B cell (primary cell): Measurements from ENCODE around the gene NRP1. TPM values are rescaled to one million over a fixed set of nuclear protein-coding genes. Genes with fewer than 3 reads are reported as not detected.

ENCODE experiments used
- ATAC-seq: fragments of 200-7000 bp; cut with Tn5 transposase; one replicate; pipeline ENCODE4 v1.10.0; 2021; ENCODE audit warnings: low read depth, mild to moderate bottlenecking, moderate number of reproducible peaks, moderate library complexity
- CTCF ChIA-PET: fragments of 350-600 bp; sonication (Branson Sonifier 250); formaldehyde crosslinking; loops from one replicate; lab custom pipeline; 2021; ENCODE audit warnings: antibody characterized with exemption, inconsistent platforms; lab: Charles Lee
- POLR2A ChIA-PET: fragments of 350-600 bp; sonication (Branson Sonifier 250); formaldehyde crosslinking; loops from one replicate; lab custom pipeline; 2021; ENCODE audit warnings: antibody characterized with exemption; lab: Charles Lee
- DNase-seq: peaks from one replicate; pipeline ENCODE4 v3.0.0; 2013
- H2AFZ ChIP-seq: 2 replicates; pipeline ENCODE4 v1.6.1; 2012; ENCODE audit warnings: mild to moderate bottlenecking, low read depth, low read length; ENCODE audit not compliant: insufficient read depth, poor library complexity, severe bottlenecking
- H3K27ac ChIP-seq, 2 donors: 1 replicate in 1 of 2; 2 replicates in 1 of 2; pipeline ENCODE4 v1.5.1; 2012 to 2013; ENCODE audit warnings: low read length in 2 of 2, mild to moderate bottlenecking in 2 of 2, moderate library complexity in 1 of 2
- H3K27me3 ChIP-seq, 4 experiments: fragments of 200-600 bp in 1 of 4; sonication (generic) in 1 of 4; replicated peaks in 1 of 4; 1 replicate in 2 of 4; 2 replicates in 2 of 4; pipeline versions ENCODE4 v1.6.1 to v1.7.0; 2013 to 2016; ENCODE audit warnings: low read length in 3 of 4, mild to moderate bottlenecking in 2 of 4, mixed read lengths in 1 of 4, moderate library complexity in 1 of 4; ENCODE audit not compliant: insufficient read depth in 4 of 4, control insufficient read depth in 3 of 4; ENCODE audit errors: control extremely low read depth in 1 of 4
- H3K36me3 ChIP-seq, 2 experiments: replicated peaks in 1 of 2; 1 replicate in 1 of 2; 2 replicates in 1 of 2; pipeline versions ENCODE4 v1.6.1 to v1.7.1; 2013; ENCODE audit warnings: low read length in 1 of 2; ENCODE audit not compliant: insufficient read depth in 2 of 2, control insufficient read depth in 1 of 2; ENCODE audit errors: control extremely low read depth in 1 of 2, extremely low read depth in 1 of 2
- H3K4me1 ChIP-seq, 2 donors: fragments of 200-600 bp in 1 of 2; sonication (generic) in 1 of 2; 1 replicate in 1 of 2; 2 replicates in 1 of 2; pipeline versions ENCODE4 v1.5.1 to v1.6.1; 2013 to 2017; ENCODE audit warnings: low read length in 2 of 2; ENCODE audit not compliant: control insufficient read depth in 2 of 2, insufficient read depth in 2 of 2
- H3K4me2 ChIP-seq: replicated peaks from 2 replicates; pipeline ENCODE3; 2012; ENCODE audit warnings: mild to moderate bottlenecking, low read depth, low read length; ENCODE audit not compliant: poor library complexity, severe bottlenecking
- H3K4me3 ChIP-seq, 5 experiments: fragments of 200-600 bp in 1 of 5; sonication (generic) in 1 of 5; 1 replicate in 3 of 5; 2 replicates in 2 of 5; pipeline versions ENCODE4 v1.5.1 to v1.7.0; 2011 to 2016; ENCODE audit warnings: low read length in 4 of 5, mild to moderate bottlenecking in 4 of 5, low read depth in 2 of 5, control low read depth in 1 of 5, moderate library complexity in 1 of 5; ENCODE audit not compliant: insufficient read depth in 1 of 5; ENCODE audit errors: control extremely low read depth in 1 of 5, extremely low read depth in 1 of 5
- H3K79me2 ChIP-seq: fragments of 200-600 bp; sonication (generic); one replicate; pipeline ENCODE4 v1.6.0; 2016; ENCODE audit warnings: low read length; ENCODE audit not compliant: control insufficient read depth, insufficient read depth
- H3K9ac ChIP-seq: fragments of 200-600 bp; sonication (generic); 2 replicates; pipeline ENCODE4 v1.6.1; 2017; ENCODE audit warnings: mild to moderate bottlenecking, low read length, moderate library complexity
- H3K9me3 ChIP-seq, 3 donors: one replicate each; pipeline versions ENCODE4 v1.6.1 to v1.7.1; 2013; ENCODE audit warnings: low read length in 2 of 3; ENCODE audit not compliant: control insufficient read depth in 2 of 3, insufficient read depth in 1 of 3; ENCODE audit errors: control extremely low read depth in 1 of 3
- H4K20me1 ChIP-seq: 2 replicates; pipeline ENCODE4 v1.6.0; 2012; ENCODE audit warnings: mild to moderate bottlenecking, low read length; ENCODE audit not compliant: insufficient read depth, control insufficient read depth, poor library complexity, severe bottlenecking
- H3K27ac Mint-ChIP-seq: one replicate; pipeline ENCODE4 v1.8.0; 2021; ENCODE audit warnings: mixed read lengths
- H3K27me3 Mint-ChIP-seq: one replicate; pipeline ENCODE4 v1.8.0; 2021; ENCODE audit warnings: mixed read lengths
- H3K4me1 Mint-ChIP-seq: one replicate; pipeline ENCODE4 v1.8.0; 2021; ENCODE audit warnings: mixed read lengths
- H3K4me3 Mint-ChIP-seq: one replicate; pipeline ENCODE4 v1.8.0; 2021; ENCODE audit warnings: mixed read lengths
- H3K9me3 Mint-ChIP-seq: one replicate; pipeline ENCODE4 v1.8.0; 2022; ENCODE audit warnings: mixed read lengths; ENCODE audit not compliant: insufficient read depth
- EZH2 ChIP-seq: IDR thresholded peaks from 2 replicates; pipeline ENCODE4 v1.6.1; 2012; ENCODE audit warnings: borderline replicate concordance, low read depth, mild to moderate bottlenecking, moderate library complexity, low read length; ENCODE audit not compliant: insufficient read depth, poor library complexity, severe bottlenecking
- WGBS: methylation state at CpG from one replicate; pipeline ENCODE4 v1.1.5; 2013; ENCODE audit warnings: missing lambda C conversion rate; ENCODE audit not compliant: insufficient coverage; 5-methylcytosine and 5-hydroxymethylcytosine counted together
- intact Hi-C: fragments of 100-400 bp; cut with micrococcal nuclease; formaldehyde crosslinking; loops from one replicate; pipeline ENCODE4 v1.10.0; 2022
- polyA plus RNA-seq: library from polyadenylated mRNA; depleted of rRNA; stranded (reverse); fragments of >200 nt; gene quantifications from 2 replicates; pipeline ENCODE4 v1.2.3, GENCODE V29; 2012
- total RNA-seq, 2 donors: library from RNA; stranded (reverse); fragments of 120-200 nt in 1 of 2; gene quantifications; 1 replicate in 1 of 2; 2 replicates in 1 of 2; pipeline versions ENCODE4 v1.2.3 to v1.2.4, GENCODE V29; 2013 to 2022
- TF ChIP-seq, protein P1 (sequence below): fragments of 200-600 bp; IDR thresholded peaks from one replicate; pipeline ENCODE4 v1.8.0; 2022; ENCODE audit warnings: antibody characterized with exemption, mild to moderate bottlenecking

Gene NRP1
- total and polyA plus RNA-seq, 2 donors (not counting 1 experiment from before 2014, with no cell fraction given), result 0.34 TPM; not detected in 1

GRCh38 chr10:33153251-33153967, 181.1 kb downstream of the NRP1 start:
- TF ChIP-seq, protein P1, sequence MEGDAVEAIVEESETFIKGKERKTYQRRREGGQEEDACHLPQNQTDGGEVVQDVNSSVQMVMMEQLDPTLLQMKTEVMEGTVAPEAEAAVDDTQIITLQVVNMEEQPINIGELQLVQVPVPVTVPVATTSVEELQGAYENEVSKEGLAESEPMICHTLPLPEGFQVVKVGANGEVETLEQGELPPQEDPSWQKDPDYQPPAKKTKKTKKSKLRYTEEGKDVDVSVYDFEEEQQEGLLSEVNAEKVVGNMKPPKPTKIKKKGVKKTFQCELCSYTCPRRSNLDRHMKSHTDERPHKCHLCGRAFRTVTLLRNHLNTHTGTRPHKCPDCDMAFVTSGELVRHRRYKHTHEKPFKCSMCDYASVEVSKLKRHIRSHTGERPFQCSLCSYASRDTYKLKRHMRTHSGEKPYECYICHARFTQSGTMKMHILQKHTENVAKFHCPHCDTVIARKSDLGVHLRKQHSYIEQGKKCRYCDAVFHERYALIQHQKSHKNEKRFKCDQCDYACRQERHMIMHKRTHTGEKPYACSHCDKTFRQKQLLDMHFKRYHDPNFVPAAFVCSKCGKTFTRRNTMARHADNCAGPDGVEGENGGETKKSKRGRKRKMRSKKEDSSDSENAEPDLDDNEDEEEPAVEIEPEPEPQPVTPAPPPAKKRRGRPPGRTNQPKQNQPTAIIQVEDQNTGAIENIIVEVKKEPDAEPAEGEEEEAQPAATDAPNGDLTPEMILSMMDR, result no peak
- TF ChIP-seq EZH2, result no peak
- DNase-seq (no peak), ATAC-seq (no peak)
- Histone ChIP-seq H2AFZ (peak overlapping the region; percentile 32), H3K27ac (peak overlapping the region; percentile 49 to 58), H3K9me3 (peaks cover 0 to under 1% (median 0%) of the 10 kb centered on the region in 3 donors), H3K27me3 (no peaks in the 10 kb centered on the region), H3K4me1 (peaks cover 19 to 52% of the 10 kb centered on the region in 2 donors), H3K4me2 (peak overlapping the region; percentile 13), H3K4me3 (no peak overlapping the region), H4K20me1 (no peaks in the 10 kb centered on the region), H3K79me2 (no peaks in the 10 kb centered on the region), H3K36me3 (no peaks in the 10 kb centered on the region), H3K9ac (peak overlapping the region; percentile 20)
- Mint-ChIP-seq H3K9me3 (no peaks in the 10 kb centered on the region), H3K27ac (peak overlapping the region; percentile 51), H3K27me3 (peaks cover 4% of the 10 kb centered on the region), H3K4me1 (peaks cover 38% of the 10 kb centered on the region), H3K4me3 (peak overlapping the region; percentile 64)
- WGBS, result 89% methylated on average over 6 of the region's 8 CpGs
- CTCF ChIA-PET, result interaction anchor here (0.6 to 4.3 kb wide), 16 partner anchors 13 to 358 kb away, joined by 3 to 43 read pairs (median 4); no protein-coding TSS in a partner anchor
- POLR2A ChIA-PET, result interaction anchor here (1.1 kb wide), 1 partner anchor 39 kb away, joined by 3 read pairs; no protein-coding TSS in a partner anchor
- intact Hi-C loops, result loop anchor here (5.0 to 10.0 kb wide), 3 partner anchors 36 to 219 kb away; no protein-coding TSS in a partner anchor

- ATAC-seq, result no peak
- ChIA-PET CTCF (interaction anchor here (0.6 to 4.3 kb wide), 11 partner anchors 17 to 357 kb away, joined by 3 to 43 read pairs (median 5); no protein-coding TSS in a partner anchor), POLR2A (interaction anchor here (1.1 kb wide), 1 partner anchor 38 kb away, joined by 3 read pairs; no protein-coding TSS in a partner anchor)
- DNase-seq, result no peak
- Histone ChIP-seq H4K20me1 (no peaks in the 10 kb centered on the region), H3K9ac (no peak overlapping the region), H2AFZ (no peak overlapping the region), H3K4me3 (no peak overlapping the region), H3K36me3 (no peaks in the 10 kb centered on the region), H3K4me1 (peaks cover 19 to 52% of the 10 kb centered on the region in 2 donors), H3K4me2 (no peak overlapping the region), H3K9me3 (peaks cover 0 to 2% (median 1%) of the 10 kb centered on the region in 3 donors), H3K27ac (peak overlapping the region; percentile 58 to 68), H3K79me2 (no peaks in the 10 kb centered on the region), H3K27me3 (no peaks in the 10 kb centered on the region)
- WGBS, result 100% methylated on average over 3 of the region's 4 CpGs
- peaks cover 38% of the 10 kb centered on the region for H3K4me1 Mint-ChIP-seq
- TF ChIP-seq, protein P1, result no peak
- H3K4me3 Mint-ChIP-seq, result no peak overlapping the region
- H3K27ac Mint-ChIP-seq, result peak overlapping the region; percentile 60
- no peaks in the 10 kb centered on the region for H3K27me3 Mint-ChIP-seq
- peaks cover 3% of the 10 kb centered on the region for H3K9me3 Mint-ChIP-seq
- intact Hi-C loops, result loop anchor here (5.0 to 10.0 kb wide), 3 partner anchors 35 to 218 kb away; no protein-coding TSS in a partner anchor
Measured at GRCh38 chr10:33152750-33153149, 181.7 kb downstream of the NRP1 start.
